ENCODE measurements around the gene RAPGEF1. TPM values are rescaled to one million over a fixed set of nuclear protein-coding genes. Genes with fewer than 3 reads are reported as not detected.
A peak's percentile ranks its signal among the peaks of the same experiment; 100 is the strongest.

The RAPGEF1 gene
- total RNA-seq, 2 donors from 2014 or later = 170 to 175 TPM

GRCh38 chr9:131642496-131643083 is 97.3 kb downstream of the RAPGEF1 start:
- Mint-ChIP-seq H3K4me3 (peak overlapping the region; percentile 77 to 92), H3K9me3 (no peaks in the 10 kb centered on the region), H3K4me1 (ENCODE audit: low read depth) (peaks cover 61% of the 10 kb centered on the region), H3K27me3 (ENCODE audit: low read depth) (no peaks in the 10 kb centered on the region), H3K27ac (peak overlapping the region; percentile 97), H3K36me3 (ENCODE audit: insufficient read depth in 2 of 2) (peaks cover 14 to 19% of the 10 kb centered on the region in 2 donors)
- ATAC-seq (replicated peaks in 1 of 2) (peak; percentile 84 to 88), DNase-seq (peak; percentile 78)

- DNase-seq (no peak), ATAC-seq (replicated peaks in 1 of 2) (no peak)
- Mint-ChIP-seq H3K36me3 (ENCODE audit: insufficient read depth in 2 of 2) (peaks cover 10 to 20% of the 10 kb centered on the region in 2 donors), H3K27ac (peak overlapping the region; percentile 97), H3K4me1 (ENCODE audit: low read depth) (peaks cover 65% of the 10 kb centered on the region), H3K27me3 (ENCODE audit: low read depth) (no peaks in the 10 kb centered on the region), H3K4me3 (peak overlapping the region; percentile 77 to 92), H3K9me3 (no peaks in the 10 kb centered on the region)
Measured at GRCh38 chr9:131641618-131642495, 98.0 kb downstream of the RAPGEF1 start.

DNA sequence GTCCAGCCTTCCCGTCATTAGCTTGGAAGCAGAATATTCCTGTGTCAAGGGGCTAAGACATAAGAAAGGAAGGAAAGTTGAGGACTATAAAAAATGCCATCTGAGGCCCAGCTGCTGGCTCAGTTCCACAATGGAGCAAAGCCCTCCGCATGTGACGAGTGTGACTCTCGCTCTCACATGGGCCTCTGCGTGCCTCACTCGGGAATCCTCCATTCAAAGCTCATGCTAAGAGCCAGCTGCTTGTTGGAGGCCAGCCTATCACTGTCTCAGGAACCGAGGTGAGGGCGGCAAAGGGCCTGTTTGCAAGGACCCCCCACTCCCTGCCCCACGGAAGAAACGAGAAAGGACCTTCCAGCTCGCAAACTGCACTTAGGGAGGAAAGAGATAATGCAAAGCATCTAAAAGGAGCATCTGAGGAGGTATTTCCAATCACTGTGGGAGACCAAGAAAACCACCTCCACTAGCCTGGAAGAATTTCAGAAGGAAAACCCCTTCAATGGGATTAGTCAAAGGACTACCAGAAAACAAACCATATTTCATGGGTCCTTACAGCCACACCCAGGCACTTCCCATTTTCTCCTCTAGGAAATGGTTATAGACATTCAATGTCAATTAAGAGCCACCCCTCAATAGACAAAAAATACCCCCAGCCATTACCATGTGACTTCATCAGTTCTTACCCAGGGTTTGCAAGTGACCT is 99.3 kb downstream of the RAPGEF1 start:
- H3K4me1 Mint-ChIP-seq (ENCODE audit: low read depth) = peaks cover 70% of the 10 kb centered on the region
- no peak for DNase-seq
- no peaks in the 10 kb centered on the region for H3K27me3 Mint-ChIP-seq (ENCODE audit: low read depth)
- no peak for ATAC-seq (replicated peaks in 1 of 2)
- peak overlapping the region; percentile 33 for H3K27ac Mint-ChIP-seq
- peaks cover 11 to 22% of the 10 kb centered on the region in 2 donors for H3K36me3 Mint-ChIP-seq (ENCODE audit: insufficient read depth in 2 of 2)
- no peaks in the 10 kb centered on the region for H3K9me3 Mint-ChIP-seq
- no peak overlapping the region for H3K4me3 Mint-ChIP-seq

DNA sequence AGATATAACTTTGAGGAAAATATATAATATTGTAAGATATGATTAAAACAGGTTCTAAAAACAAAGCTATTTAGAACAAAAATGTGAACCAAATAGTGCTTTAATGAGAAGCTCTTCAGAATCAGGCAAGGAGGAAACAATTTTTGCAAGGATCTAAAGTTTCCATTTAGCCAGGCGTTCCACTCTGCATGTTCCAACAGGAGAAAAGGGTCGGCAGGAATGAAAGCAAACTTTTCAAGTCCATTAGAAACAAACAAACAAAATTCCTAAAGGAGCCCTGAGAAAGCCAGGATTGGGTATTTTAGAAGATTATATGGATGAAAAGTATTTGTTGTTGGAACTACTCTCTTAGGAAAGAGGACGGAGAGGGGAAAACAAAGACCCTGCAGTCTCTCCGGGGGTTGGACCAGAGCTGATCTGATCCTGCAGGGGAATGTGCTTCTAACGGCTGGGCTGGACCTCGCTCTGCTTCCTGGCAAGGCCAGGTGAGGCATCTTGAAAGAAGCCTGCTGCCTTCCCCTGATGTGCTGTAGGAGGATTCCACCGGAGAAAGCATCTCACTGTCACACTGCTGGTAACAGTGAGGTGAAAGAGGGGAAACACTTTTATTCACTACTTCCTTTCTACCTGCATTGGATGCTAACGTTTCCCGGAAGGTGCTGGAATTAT is 100.0 kb downstream of the RAPGEF1 start:
- Mint-ChIP-seq H3K36me3 (ENCODE audit: insufficient read depth in 2 of 2) (peaks cover 11 to 25% of the 10 kb centered on the region in 2 donors), H3K27me3 (ENCODE audit: low read depth) (no peaks in the 10 kb centered on the region), H3K27ac (peak overlapping the region; percentile 70), H3K4me1 (ENCODE audit: low read depth) (peaks cover 70% of the 10 kb centered on the region), H3K4me3 (no peak overlapping the region), H3K9me3 (no peaks in the 10 kb centered on the region)
- no peak for DNase-seq
- no peak for ATAC-seq (replicated peaks in 1 of 2)

- no peak for ATAC-seq (replicated peaks in 1 of 2)
- DNase-seq = no peak
- peaks cover 14 to 23% of the 10 kb centered on the region in 2 donors for H3K36me3 Mint-ChIP-seq (ENCODE audit: insufficient read depth in 2 of 2)
Measured at GRCh38 chr9:131636593-131636992, 103.3 kb downstream of the RAPGEF1 start.

DNA sequence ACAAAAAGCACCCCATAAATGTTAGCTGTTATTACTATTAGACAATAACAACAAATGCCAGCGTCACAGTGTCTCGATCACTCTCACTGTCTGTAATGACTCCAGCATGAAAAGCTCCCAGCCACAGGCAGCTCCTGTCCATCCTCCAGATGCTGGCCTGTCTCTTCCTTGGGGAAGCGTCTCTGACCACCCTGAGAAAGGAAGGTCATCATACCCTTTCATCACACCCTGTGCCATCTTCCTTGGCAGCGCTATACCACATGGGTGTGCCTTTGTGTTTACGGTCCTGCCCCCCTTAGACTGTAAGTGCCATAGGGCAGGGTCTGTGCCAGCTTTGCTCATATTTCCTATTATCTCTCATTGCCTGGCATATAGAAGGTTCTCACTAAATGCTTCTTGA is 104.0 kb downstream of the RAPGEF1 start:
- no peaks in the 10 kb centered on the region for H3K9me3 Mint-ChIP-seq
- peak overlapping the region; percentile 96 for H3K27ac Mint-ChIP-seq
- H3K4me3 Mint-ChIP-seq = peak overlapping the region; percentile 16 to 55
- DNase-seq = no peak
- H3K4me1 Mint-ChIP-seq (ENCODE audit: low read depth) = peaks cover 44% of the 10 kb centered on the region
- H3K36me3 Mint-ChIP-seq (ENCODE audit: insufficient read depth in 2 of 2) = peaks cover 10 to 23% of the 10 kb centered on the region in 2 donors
- H3K27me3 Mint-ChIP-seq (ENCODE audit: low read depth) = no peaks in the 10 kb centered on the region
- peak; percentile 3 to 16 for ATAC-seq (replicated peaks in 1 of 2)

More at GRCh38 chr9:131636593-131636992, 103.3 kb downstream of the RAPGEF1 start:
- Mint-ChIP-seq H3K4me3 (peak overlapping the region in 1 of 2 donors; percentile 55), H3K27me3 (ENCODE audit: low read depth) (no peaks in the 10 kb centered on the region), H3K27ac (peak overlapping the region; percentile 96), H3K4me1 (ENCODE audit: low read depth) (peaks cover 44% of the 10 kb centered on the region), H3K9me3 (no peaks in the 10 kb centered on the region)

DNA sequence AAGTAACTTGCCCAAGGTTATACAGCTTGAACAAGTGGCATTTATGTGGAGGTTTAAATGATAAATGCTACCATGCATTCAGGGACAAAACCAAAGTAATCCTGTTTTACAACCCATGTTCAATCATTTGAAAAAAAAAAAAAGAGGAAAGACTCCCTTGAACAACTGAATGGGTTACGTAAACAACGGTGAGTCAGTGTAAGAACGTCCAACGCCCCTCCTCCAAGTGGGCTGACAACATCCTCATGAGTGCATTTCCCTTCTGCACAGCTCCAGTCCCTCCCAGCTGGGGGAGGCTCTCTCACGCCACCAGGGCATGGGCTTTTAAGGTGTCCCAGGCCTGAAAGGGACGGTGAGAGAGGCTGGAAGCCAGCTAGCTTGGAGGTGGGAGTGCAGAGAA is 104.6 kb downstream of the RAPGEF1 start:
- Mint-ChIP-seq H3K36me3 (ENCODE audit: insufficient read depth in 2 of 2) (peaks cover 10 to 23% of the 10 kb centered on the region in 2 donors), H3K4me3 (peak overlapping the region; percentile 43 to 70), H3K4me1 (ENCODE audit: low read depth) (peaks cover 50% of the 10 kb centered on the region), H3K27me3 (ENCODE audit: low read depth) (no peaks in the 10 kb centered on the region), H3K27ac (peak overlapping the region; percentile 95), H3K9me3 (no peaks in the 10 kb centered on the region)
- DNase-seq (peak; percentile 81 to 82), ATAC-seq (replicated peaks in 1 of 2) (peak; percentile 99)

GRCh38 chr9:131633491-131634031 is 106.3 kb downstream of the RAPGEF1 start:
- no peaks in the 10 kb centered on the region for H3K9me3 Mint-ChIP-seq
- H3K27me3 Mint-ChIP-seq (ENCODE audit: low read depth) = no peaks in the 10 kb centered on the region
- ATAC-seq (replicated peaks in 1 of 2) (no peak), DNase-seq (no peak)
- H3K36me3 Mint-ChIP-seq (ENCODE audit: insufficient read depth in 2 of 2) = peaks cover 10 to 25% of the 10 kb centered on the region in 2 donors
- peaks cover 67% of the 10 kb centered on the region for H3K4me1 Mint-ChIP-seq (ENCODE audit: low read depth)
- peak overlapping the region; percentile 66 for H3K27ac Mint-ChIP-seq
- no peak overlapping the region for H3K4me3 Mint-ChIP-seq

GRCh38 chr9:131631306-131631705 is 108.6 kb downstream of the RAPGEF1 start:
- Mint-ChIP-seq H3K9me3 (no peaks in the 10 kb centered on the region), H3K4me3 (peak overlapping the region in 1 of 2 donors; percentile 9), H3K27ac (peak overlapping the region; percentile 92), H3K36me3 (ENCODE audit: insufficient read depth in 2 of 2) (peaks cover 4 to 21% of the 10 kb centered on the region in 2 donors), H3K4me1 (ENCODE audit: low read depth) (peaks cover 65% of the 10 kb centered on the region), H3K27me3 (ENCODE audit: low read depth) (no peaks in the 10 kb centered on the region)
- DNase-seq (no peak), ATAC-seq (replicated peaks in 1 of 2) (no peak)

DNA sequence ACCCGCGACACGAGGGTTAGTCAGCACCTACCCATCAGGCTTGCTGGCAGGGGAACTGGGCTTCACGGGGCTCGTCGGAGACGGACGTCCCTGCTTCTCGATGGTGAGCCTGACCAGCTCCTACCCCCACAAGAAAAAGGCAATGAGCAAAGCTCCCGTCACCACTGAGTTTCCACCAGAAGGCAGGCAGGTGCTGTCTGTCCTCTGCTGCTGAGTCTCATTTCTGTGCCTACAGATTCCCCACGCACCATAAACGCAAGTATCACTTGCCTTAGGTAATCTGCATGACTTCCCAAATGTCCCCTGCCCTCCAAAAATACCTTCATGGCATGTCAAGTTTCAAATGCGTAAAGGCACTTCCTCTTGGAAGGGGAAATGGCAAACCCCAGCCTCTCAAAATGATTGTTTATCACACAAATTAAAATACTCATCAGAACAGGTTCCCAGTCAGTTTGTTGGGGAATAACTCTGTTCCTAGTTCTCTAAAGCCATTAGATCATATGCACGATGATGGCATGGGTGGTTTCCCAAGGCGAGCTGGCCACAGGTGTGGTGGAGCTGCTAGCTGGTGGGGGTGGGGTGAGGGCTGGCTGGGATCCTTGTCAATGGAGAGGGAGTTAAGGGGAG is 109.6 kb downstream of the RAPGEF1 start:
- ATAC-seq (replicated peaks in 1 of 2) = peak in 1 of 2 donors; percentile 27
- Mint-ChIP-seq H3K27ac (peak overlapping the region; percentile 92), H3K36me3 (ENCODE audit: insufficient read depth in 2 of 2) (peaks cover 4 to 23% of the 10 kb centered on the region in 2 donors), H3K4me1 (ENCODE audit: low read depth) (peaks cover 64% of the 10 kb centered on the region), H3K4me3 (peak overlapping the region in 1 of 2 donors; percentile 45), H3K9me3 (no peaks in the 10 kb centered on the region), H3K27me3 (ENCODE audit: low read depth) (no peaks in the 10 kb centered on the region)
- DNase-seq = peak; percentile 19 to 35

- peak overlapping the region; percentile 92 for H3K27ac Mint-ChIP-seq
- peak overlapping the region in 1 of 2 donors; percentile 45 for H3K4me3 Mint-ChIP-seq
- H3K4me1 Mint-ChIP-seq (ENCODE audit: low read depth) = peaks cover 59% of the 10 kb centered on the region
- H3K27me3 Mint-ChIP-seq (ENCODE audit: low read depth) = no peaks in the 10 kb centered on the region
- DNase-seq (peak in 1 of 2 donors; percentile 28), ATAC-seq (replicated peaks in 1 of 2) (peak; percentile 28 to 49)
- no peaks in the 10 kb centered on the region for H3K9me3 Mint-ChIP-seq
- peaks cover 4 to 22% of the 10 kb centered on the region in 2 donors for H3K36me3 Mint-ChIP-seq (ENCODE audit: insufficient read depth in 2 of 2)
Measured at GRCh38 chr9:131629825-131630204, 110.1 kb downstream of the RAPGEF1 start.

DNA sequence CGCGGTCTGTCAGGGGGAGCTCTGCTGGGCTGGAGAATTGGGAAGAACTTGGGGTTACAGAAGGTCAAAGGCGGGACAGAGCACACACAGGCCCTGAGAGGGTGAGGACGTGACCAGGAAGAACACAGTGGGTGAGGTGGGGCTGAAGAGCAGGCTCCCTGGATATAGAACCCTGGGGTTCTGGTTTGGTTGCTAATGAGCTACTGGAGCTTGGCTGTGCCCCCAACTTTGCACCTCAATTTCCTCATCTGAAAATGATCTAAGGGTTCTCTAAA is 110.7 kb downstream of the RAPGEF1 start:
- Mint-ChIP-seq H3K4me1 (ENCODE audit: low read depth) (peaks cover 57% of the 10 kb centered on the region), H3K27ac (peak overlapping the region; percentile 92), H3K4me3 (peak overlapping the region; percentile 25 to 47), H3K36me3 (ENCODE audit: insufficient read depth in 2 of 2) (peaks cover 4 to 21% of the 10 kb centered on the region in 2 donors), H3K9me3 (no peaks in the 10 kb centered on the region), H3K27me3 (ENCODE audit: low read depth) (no peaks in the 10 kb centered on the region)
- DNase-seq = no peak
- no peak for ATAC-seq (replicated peaks in 1 of 2)
